Measurements from ENCODE around the gene PERM1.

Gene PERM1

GRCh38 chr1:958823-959730 is 22.8 kb downstream of the PERM1 start, which contains the start of gene NOC2L:
NOC2L (minus strand) TSS chr1:959256; CDS start chr1:959240, 16 bp downstream.
- peak within 1 kb of the TSS; percentile 99 for H3K4me3 ChIP-seq (replicated peaks; ENCODE audit: low read depth, low read length)
- DNase-seq (ENCODE audit: low read depth), result peak; percentile 88
- no peak for TF ChIP-seq CTCF (IDR thresholded peaks at IDR 0.05; ENCODE audit: low read length, missing control alignments)

GRCh38 chr1:956636-957035 is 25.3 kb downstream of the PERM1 start:
- DNase-seq (ENCODE audit: low read depth), result no peak
- TF ChIP-seq CTCF (IDR thresholded peaks at IDR 0.05; ENCODE audit: low read length, missing control alignments), result no peak
- no peak overlapping the region for H3K4me3 ChIP-seq (replicated peaks; ENCODE audit: low read depth, low read length)

- DNase-seq (ENCODE audit: low read depth), result no peak
- H3K4me3 ChIP-seq (replicated peaks; ENCODE audit: low read depth, low read length), result no peak overlapping the region
- TF ChIP-seq CTCF (IDR thresholded peaks at IDR 0.05; ENCODE audit: low read length, missing control alignments), result no peak
These were observed 26.4 kb downstream of the PERM1 start for GRCh38 chr1:955474-955873.

- TF ChIP-seq CTCF (IDR thresholded peaks at IDR 0.05; ENCODE audit: low read length, missing control alignments), result no peak
- DNase-seq (ENCODE audit: low read depth), result no peak
- H3K4me3 ChIP-seq (replicated peaks; ENCODE audit: low read depth, low read length), result no peak overlapping the region
These were observed 27.0 kb downstream of the PERM1 start for GRCh38 chr1:954927-955326.

GRCh38 chr1:953524-954320 is 28.2 kb downstream of the PERM1 start:
- no peak overlapping the region for H3K4me3 ChIP-seq (replicated peaks; ENCODE audit: low read depth, low read length)
- TF ChIP-seq CTCF (IDR thresholded peaks at IDR 0.05; ENCODE audit: low read length, missing control alignments), result no peak
- no peak for DNase-seq (ENCODE audit: low read depth)

- TF ChIP-seq CTCF (IDR thresholded peaks at IDR 0.05; ENCODE audit: low read length, missing control alignments), result no peak
- no peak for DNase-seq (ENCODE audit: low read depth)
- no peak overlapping the region for H3K4me3 ChIP-seq (replicated peaks; ENCODE audit: low read depth, low read length)
These were observed 29.3 kb downstream of the PERM1 start for GRCh38 chr1:952603-953002.

All from fibroblast of pulmonary artery (primary cell).